GM19324 (cell line): ENCODE results near the gene RGS9.
"Not testable (repeated sequence)": the region's sequence is repeated elsewhere in the genome, so short reads cannot be mapped to it uniquely, and the experiment has no call there.

Experiments used
- ATAC-seq: cut with Tn5 transposase; IDR thresholded peaks from one replicate; pipeline ENCODE4 v1.9.1; 2021; ENCODE audit warnings: mild to moderate bottlenecking, moderate library complexity; ENCODE audit not compliant: unreplicated experiment, low FRiP score

The RGS9 gene

GRCh38 chr17:65137021-65137939, at the start of gene RGS9:
RGS9 (plus strand) TSS chr17:65137370; CDS start chr17:65137541, 171 bp downstream.
- ATAC-seq: peak; percentile 95

- no peak for ATAC-seq
Measured at GRCh38 chr17:65088621-65089360, 48.4 kb upstream of the RGS9 start.

GRCh38 chr17:65092262-65092661, 44.9 kb upstream of the RGS9 start:
- ATAC-seq: no peak

- not testable (repeated sequence) for ATAC-seq
Measured at GRCh38 chr17:65092721-65093356, 44.3 kb upstream of the RGS9 start.

- ATAC-seq: no peak
Measured at GRCh38 chr17:65093930-65094329, 43.2 kb upstream of the RGS9 start.

- ATAC-seq: no peak
Measured at GRCh38 chr17:65095465-65095864, 41.7 kb upstream of the RGS9 start.

GRCh38 chr17:65096382-65096781, 40.8 kb upstream of the RGS9 start:
- ATAC-seq: not testable (repeated sequence)

- no peak for ATAC-seq
Measured at GRCh38 chr17:65097110-65097509, 40.1 kb upstream of the RGS9 start.

GRCh38 chr17:65099475-65099874, 37.7 kb upstream of the RGS9 start:
- ATAC-seq: no peak

- ATAC-seq: peak; percentile 59
Measured at GRCh38 chr17:65099941-65100315, 37.2 kb upstream of the RGS9 start.

- ATAC-seq: peak; percentile 74
Measured at GRCh38 chr17:65100316-65101140, 36.6 kb upstream of the RGS9 start.

GRCh38 chr17:65101371-65101770, 35.8 kb upstream of the RGS9 start:
- no peak for ATAC-seq

- no peak for ATAC-seq
Measured at GRCh38 chr17:65102235-65102634, 34.9 kb upstream of the RGS9 start.

- no peak for ATAC-seq
Measured at GRCh38 chr17:65102788-65103187, 34.4 kb upstream of the RGS9 start.

- ATAC-seq: no peak
Measured at GRCh38 chr17:65103431-65103830, 33.7 kb upstream of the RGS9 start.

GRCh38 chr17:65103896-65104295, 33.3 kb upstream of the RGS9 start:
- ATAC-seq: no peak

GRCh38 chr17:65104541-65104940, 32.6 kb upstream of the RGS9 start:
- ATAC-seq: no peak

- ATAC-seq: no peak
Measured at GRCh38 chr17:65104973-65105372, 32.2 kb upstream of the RGS9 start.

- no peak for ATAC-seq
Measured at GRCh38 chr17:65108152-65108551, 29.0 kb upstream of the RGS9 start.

- ATAC-seq: no peak
Measured at GRCh38 chr17:65109543-65109942, 27.6 kb upstream of the RGS9 start.
